ENCODE measurements around the gene PRUNE2.

PRUNE2 gene

GRCh38 chr9:76688471-76689238 lies 217.3 kb downstream of the PRUNE2 start:
- no peak for DNase-seq

- DNase-seq, result no peak
Measured at GRCh38 chr9:76687861-76688391, 218.0 kb downstream of the PRUNE2 start.

- DNase-seq, result no peak
Measured at GRCh38 chr9:76686756-76687155, 219.2 kb downstream of the PRUNE2 start.

- no peak for DNase-seq
Measured at GRCh38 chr9:76684213-76684612, 221.7 kb downstream of the PRUNE2 start.

- no peak for DNase-seq
Measured at GRCh38 chr9:76681556-76681955, 224.4 kb downstream of the PRUNE2 start.

GRCh38 chr9:76680716-76681425 lies 225.0 kb downstream of the PRUNE2 start:
- peak in 1 of 2 experiments; percentile 23 for DNase-seq

GRCh38 chr9:76677481-76678055 lies 228.3 kb downstream of the PRUNE2 start:
- no peak for DNase-seq

- no peak for DNase-seq
Measured at GRCh38 chr9:76676857-76677256, 229.1 kb downstream of the PRUNE2 start.

GRCh38 chr9:76667521-76667957 lies 238.4 kb downstream of the PRUNE2 start:
- no peak for DNase-seq

GRCh38 chr9:76665966-76666365 lies 239.9 kb downstream of the PRUNE2 start:
- peak; percentile 19 to 44 for DNase-seq

- DNase-seq, result no peak
Measured at GRCh38 chr9:76665458-76665857, 240.5 kb downstream of the PRUNE2 start.

- DNase-seq, result no peak
Measured at GRCh38 chr9:76664120-76664519, 241.8 kb downstream of the PRUNE2 start.

GRCh38 chr9:76662476-76663281 lies 243.2 kb downstream of the PRUNE2 start:
- no peak for DNase-seq

GRCh38 chr9:76658510-76659231 lies 247.2 kb downstream of the PRUNE2 start:
- no peak for DNase-seq

GRCh38 chr9:76657265-76657664 lies 248.6 kb downstream of the PRUNE2 start:
- DNase-seq, result no peak

- no peak for DNase-seq
Measured at GRCh38 chr9:76655971-76656370, 249.9 kb downstream of the PRUNE2 start.

GRCh38 chr9:76655121-76655541 lies 250.8 kb downstream of the PRUNE2 start:
- no peak for DNase-seq

- no peak for DNase-seq
Measured at GRCh38 chr9:76654575-76654974, 251.3 kb downstream of the PRUNE2 start.

- DNase-seq, result no peak
Measured at GRCh38 chr9:76654051-76654461, 251.9 kb downstream of the PRUNE2 start.

GRCh38 chr9:76652894-76653293 lies 253.0 kb downstream of the PRUNE2 start:
- DNase-seq, result no peak

- DNase-seq, result no peak
Measured at GRCh38 chr9:76651119-76651705, 254.7 kb downstream of the PRUNE2 start.

GRCh38 chr9:76650692-76651091 lies 255.2 kb downstream of the PRUNE2 start:
- no peak for DNase-seq
